Neural progenitor cell (in vitro differentiated cells): Measurements from ENCODE around the gene FST.

ENCODE experiments used
- EZH2 ChIP-seq: fragments of 200-600 bp; sonication (generic); IDR thresholded peaks from 2 replicates; pipeline ENCODE4 v1.6.1; 2017; ENCODE audit warnings: antibody characterized with exemption, mild to moderate bottlenecking, moderate library complexity
- EZH2phosphoT487 ChIP-seq: fragments of 200-600 bp; sonication (generic); IDR thresholded peaks from 2 replicates; pipeline ENCODE4 v1.6.1; 2017; ENCODE audit warnings: antibody characterized with exemption
- TF ChIP-seq, protein P1 (sequence below): fragments of 200-600 bp; sonication (generic); IDR thresholded peaks from 2 replicates; pipeline ENCODE4 v1.5.1; 2017; ENCODE audit warnings: antibody characterized with exemption, mild to moderate bottlenecking

DNA sequence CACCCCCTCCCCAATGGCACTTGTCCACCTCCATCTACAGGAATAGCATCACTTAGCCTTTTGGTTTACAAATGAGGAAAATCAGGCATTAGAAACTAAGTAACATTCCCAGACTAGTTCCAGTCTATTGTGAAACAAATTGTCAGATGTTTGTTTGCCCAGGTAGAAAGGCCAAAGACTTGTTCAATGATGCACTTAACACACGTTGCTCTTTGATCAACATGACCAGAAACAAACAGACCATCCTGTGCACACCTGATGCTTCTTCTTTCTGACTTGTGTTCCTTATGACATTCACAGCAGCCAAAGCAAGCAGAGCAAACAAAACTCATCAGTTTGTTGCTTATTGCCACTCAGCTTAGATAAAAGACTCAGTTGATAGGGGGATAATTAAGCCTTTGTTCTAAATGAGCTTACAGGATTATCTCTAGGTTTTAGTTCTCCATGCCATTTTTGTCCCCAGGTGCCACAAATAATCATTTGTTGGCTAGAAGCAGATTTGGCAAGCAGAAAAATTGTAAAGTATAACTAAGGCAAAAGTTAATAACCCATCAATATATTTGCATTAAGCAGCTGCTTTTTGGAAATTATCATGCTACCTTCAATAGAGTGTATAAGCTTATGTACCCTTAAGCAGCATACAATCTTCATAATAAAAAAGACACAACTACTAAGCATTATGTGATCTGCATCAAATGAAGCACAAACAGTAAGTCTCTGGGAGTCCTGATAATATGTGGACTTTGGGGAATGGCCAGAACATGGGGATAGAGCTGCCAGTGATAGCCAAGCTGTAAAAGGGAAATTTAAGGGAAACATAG is 26.3 kb upstream of the FST start:
- TF ChIP-seq, protein P1, sequence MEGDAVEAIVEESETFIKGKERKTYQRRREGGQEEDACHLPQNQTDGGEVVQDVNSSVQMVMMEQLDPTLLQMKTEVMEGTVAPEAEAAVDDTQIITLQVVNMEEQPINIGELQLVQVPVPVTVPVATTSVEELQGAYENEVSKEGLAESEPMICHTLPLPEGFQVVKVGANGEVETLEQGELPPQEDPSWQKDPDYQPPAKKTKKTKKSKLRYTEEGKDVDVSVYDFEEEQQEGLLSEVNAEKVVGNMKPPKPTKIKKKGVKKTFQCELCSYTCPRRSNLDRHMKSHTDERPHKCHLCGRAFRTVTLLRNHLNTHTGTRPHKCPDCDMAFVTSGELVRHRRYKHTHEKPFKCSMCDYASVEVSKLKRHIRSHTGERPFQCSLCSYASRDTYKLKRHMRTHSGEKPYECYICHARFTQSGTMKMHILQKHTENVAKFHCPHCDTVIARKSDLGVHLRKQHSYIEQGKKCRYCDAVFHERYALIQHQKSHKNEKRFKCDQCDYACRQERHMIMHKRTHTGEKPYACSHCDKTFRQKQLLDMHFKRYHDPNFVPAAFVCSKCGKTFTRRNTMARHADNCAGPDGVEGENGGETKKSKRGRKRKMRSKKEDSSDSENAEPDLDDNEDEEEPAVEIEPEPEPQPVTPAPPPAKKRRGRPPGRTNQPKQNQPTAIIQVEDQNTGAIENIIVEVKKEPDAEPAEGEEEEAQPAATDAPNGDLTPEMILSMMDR: no peak
- TF ChIP-seq EZH2 (no peak), EZH2phosphoT487 (no peak)
